Stimulated activated CD4-positive, alpha-beta T cell treated with anti-CD3 and anti-CD28 coated beads, TNF-alpha, amount 100 ng/mL, for 24 hours (primary cell): Measurements from ENCODE around the gene PDE4B.
"Not testable (repeated sequence)": the region's sequence is repeated elsewhere in the genome, so short reads cannot be mapped to it uniquely, and the experiment has no call there.

Experiments
- DNase-seq, 3 experiments: peaks; one replicate each; pipeline ENCODE4 v3.0.0-alpha.2; 2020; ENCODE audit warnings: low read depth in 3 of 3

The PDE4B gene

DNA sequence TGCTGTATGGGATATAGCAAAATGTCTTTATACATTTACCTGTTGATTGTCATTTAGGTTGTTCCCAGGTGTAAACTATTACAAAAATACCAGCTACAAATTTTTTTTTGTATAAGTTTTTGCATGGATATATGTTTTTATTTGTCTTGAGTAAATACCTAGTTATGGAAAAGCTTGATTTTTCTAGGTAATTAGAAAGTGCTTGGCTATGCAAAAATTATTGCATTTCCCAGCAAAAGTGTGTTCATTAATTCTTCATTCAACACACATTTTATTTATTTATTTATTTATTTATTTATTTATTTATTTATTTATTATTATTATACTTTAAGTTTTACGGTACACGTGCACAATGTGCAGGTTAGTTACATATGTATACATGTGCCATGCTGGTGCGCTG lies 22.1 kb downstream of the PDE4B start:
- no peak for DNase-seq

DNA sequence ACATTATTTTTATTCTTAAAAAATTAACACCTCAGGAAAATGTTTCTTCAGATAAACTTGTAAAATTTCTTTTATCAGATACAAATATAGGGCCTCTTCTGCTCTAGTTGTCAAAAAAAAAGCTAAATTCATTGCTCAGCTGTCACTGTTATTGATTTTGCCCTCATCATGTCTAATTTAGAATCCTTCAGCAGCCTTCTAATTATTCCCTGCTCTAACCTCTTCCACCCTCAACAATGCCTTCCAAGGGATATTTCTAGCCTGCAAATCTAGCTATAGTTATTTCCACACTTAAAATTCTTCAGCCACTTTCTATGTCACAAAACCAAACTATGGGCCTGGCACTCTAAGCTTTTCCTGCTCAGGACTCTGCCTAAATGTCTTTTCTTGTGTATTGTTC lies 25.2 kb downstream of the PDE4B start:
- no peak for DNase-seq

DNA sequence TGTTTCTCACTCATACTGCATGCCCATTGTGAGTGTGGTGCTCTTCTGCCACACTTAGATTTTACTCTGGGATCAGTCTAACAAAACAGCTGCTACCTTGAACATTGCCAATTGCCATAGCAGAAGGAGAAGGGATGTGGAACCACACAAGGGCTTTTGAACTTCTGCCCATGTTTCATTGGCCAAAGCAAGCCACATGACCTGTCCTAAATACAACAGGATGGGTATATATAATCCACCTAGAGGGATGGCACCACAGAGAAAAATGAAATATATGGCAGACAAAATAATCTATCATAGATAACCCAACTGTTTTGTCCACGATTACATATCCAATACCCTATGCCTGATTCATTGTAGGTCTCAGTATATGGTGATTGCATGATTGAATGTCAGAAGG lies 26.3 kb downstream of the PDE4B start:
- DNase-seq, result no peak

DNA sequence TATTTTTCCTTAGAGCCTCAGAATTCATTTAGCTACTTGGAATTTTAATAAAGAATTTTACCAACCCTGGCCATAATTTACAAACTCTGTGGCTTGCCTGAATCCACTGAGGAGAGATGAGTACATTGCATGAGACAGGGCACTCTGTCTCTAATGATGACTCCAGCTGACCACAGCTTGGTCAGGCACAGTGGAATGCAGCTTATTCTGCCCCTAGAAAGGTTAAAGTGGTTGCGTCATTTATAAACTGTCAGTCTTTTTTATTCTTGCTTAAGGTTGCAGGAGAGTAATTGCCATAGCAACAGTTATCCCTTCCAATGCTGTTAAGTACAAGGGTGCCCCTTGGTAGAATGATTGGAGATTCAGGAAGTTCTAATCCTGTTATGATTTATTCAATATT lies 28.3 kb downstream of the PDE4B start:
- no peak for DNase-seq

DNA sequence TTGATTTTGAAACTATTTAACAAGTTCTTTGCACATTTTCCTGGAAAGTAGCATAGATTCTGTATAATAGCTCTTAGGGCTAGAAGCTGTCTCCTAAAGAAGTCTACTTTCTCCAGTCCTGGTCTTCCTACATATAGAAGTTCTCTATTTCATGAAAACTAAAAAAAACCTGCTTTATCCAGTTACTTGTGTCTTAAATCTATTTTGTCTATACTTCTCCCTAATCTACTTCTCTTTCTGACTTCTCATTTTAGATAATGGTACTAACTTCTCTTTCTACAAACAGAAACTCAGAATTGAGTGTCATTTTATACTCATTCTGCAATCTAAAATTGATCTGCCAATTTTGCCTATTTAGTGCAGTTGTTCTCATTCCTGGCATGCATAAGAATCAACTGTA lies 28.7 kb downstream of the PDE4B start:
- DNase-seq, result no peak

DNA sequence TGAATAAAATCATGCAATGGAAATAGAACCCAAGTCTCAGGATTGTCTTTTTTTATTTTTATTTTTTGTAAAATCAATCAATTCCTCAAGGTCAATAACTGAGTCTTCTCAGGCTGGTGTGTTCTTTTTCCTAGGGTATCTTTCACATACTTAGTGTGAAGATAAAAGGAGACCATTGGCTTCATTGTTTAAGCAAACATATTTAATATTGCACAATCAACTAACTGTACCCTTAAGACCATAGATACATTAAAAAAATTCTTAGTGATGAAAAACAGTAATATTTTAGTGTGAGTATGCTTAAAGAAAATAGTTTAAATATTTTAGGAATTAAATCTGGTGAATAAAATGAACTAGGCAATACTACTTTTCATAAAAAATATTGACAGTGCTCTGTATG lies 31.4 kb downstream of the PDE4B start:
- DNase-seq, result no peak

DNA sequence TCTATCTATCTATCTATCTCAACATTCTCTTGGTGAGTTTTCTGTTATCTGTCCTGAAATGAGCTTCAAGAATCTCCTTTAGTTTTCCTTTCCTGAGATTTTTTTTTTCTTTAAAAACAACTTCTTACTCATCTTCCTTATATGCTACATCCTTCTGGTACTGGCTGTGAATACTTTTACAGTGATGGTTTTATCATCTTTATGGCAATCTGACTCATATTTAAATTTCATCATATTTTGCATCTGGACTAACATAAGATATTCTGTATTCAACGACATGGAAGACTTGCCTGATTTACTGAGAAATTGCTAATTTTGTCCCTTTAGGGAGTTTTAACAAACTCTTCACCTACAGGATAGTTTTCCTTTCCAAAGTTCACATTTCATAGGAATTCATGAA lies 33.0 kb downstream of the PDE4B start:
- DNase-seq, result no peak

DNA sequence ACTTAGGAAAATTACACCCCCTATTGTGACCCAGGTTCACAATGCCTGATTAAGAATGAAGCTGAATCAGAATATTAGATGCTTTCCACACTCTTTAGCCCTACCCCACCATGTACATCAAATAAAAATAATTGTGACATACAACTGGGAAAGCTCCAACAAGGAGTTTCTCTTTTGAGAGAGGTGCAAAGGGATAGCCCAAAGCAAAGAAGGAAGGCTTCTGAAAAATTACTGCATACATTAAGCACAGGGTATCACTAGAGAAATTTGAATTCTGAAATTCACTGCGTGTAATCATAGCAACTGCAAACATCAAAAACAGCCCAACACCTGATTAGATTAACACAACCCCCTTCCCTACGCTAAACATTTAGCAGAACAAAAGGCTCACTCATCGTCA lies 34.1 kb downstream of the PDE4B start:
- no peak for DNase-seq

DNA sequence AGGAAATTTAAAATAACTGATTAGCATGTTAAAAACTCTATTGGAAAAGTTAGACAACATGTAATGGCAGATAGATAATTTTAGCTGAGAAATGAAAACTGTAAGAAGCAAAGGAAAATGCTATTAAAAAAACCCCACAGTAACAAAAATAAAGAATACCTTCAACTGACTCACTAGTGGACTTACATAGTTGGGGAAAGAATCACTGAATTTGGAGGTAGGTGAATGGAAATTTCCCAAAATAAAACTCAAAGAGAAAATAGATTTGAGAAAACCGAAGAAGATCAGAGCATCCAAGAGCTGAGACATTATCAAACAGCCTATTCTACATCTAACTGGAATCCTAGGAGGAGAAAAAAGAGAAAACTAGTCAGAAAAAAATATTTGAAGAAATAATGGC lies 34.7 kb downstream of the PDE4B start:
- DNase-seq, result no peak

DNA sequence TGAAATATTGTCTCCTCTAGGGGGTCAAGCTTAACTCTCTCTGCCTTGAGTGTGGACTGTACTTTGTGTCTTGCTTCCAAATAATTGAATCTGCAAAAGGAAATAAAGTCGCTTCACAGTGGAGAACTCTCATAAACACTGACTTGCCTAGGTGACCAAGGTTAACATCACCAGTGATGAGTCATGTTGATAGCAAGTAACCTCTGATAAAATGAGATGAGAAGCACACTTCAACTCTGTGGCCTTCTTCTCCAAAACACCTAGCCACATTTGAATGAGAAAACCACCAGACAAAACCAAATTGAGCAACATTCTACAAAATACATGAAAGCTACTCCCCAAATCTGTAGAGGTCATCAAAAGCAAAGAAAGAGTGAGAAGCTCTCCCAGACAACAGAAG lies 37.6 kb downstream of the PDE4B start:
- no peak for DNase-seq

DNA sequence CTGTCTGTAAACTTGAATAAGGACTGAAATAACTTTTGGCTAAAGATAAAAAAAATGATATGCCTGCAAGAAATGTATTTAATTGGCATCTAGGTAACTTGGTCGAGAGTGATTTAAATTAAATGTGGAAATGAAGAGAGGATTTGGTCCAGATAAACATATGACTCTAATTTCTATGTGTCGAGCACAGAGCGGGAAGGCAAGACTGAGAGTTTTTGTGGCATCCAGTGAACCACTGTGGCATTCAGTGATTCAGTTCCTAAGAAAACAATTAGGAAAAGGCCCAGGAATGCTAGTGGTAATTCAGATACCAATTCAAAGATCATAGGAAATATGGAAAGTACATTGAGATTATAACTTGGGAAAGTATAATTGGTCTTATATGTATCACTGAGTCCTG lies 39.6 kb downstream of the PDE4B start:
- no peak for DNase-seq

DNA sequence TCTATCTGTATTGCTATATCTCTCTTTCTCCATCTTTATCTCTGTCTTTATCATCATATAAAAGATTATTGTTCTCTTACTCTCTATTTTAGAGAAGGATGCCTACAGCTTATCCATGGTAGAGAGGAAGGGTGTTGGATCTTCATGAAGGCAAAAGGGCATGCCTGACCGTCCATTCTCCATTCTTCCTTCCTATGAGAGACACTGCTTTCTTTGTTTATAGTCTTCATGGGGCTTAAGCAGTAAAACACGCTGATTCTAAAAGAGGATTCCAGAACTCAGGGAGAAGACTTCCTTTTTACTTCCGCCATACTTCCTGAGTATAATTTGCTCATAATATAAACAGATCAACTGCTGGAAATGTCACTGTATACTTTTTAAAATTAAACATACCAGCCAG lies 44.0 kb downstream of the PDE4B start:
- DNase-seq, result no peak

DNA sequence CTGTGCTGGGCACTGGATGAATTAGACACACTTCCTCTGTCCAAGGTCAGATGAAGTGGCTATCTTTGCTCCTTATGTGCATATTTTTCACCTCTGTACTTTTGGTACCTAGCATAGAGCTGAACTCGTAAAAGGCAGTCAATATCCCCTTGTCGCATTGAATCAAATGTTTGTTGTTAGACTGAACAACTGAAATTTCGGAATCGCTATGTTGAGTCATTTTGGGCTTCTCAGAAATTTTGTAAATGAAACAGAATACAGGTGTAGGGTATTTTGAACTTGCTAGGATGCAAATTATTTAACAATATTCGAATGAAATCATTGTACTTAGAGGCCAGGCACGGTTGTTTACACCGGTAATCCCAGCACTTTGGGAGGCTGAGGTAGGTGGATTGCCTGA lies 48.0 kb downstream of the PDE4B start:
- DNase-seq, result no peak

DNA sequence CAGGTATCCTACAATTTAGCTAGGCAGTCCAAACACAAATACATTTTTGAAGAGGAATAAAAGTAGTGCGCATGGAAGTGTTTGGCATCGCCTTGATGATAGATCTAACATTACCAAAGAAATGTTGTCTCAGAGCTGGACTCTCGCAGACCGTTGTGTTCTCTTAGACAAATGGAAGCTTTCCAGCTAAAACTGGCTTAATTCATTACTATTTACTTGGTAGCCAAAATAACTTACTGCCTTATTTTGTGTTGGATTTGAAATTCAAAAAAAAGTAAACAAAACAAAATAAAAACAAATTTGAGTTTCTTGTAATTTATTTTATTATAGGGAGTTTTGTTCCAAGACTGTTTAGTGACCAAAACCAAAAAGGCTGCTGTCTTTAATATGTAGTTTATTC lies 51.6 kb downstream of the PDE4B start:
- DNase-seq, result no peak

DNA sequence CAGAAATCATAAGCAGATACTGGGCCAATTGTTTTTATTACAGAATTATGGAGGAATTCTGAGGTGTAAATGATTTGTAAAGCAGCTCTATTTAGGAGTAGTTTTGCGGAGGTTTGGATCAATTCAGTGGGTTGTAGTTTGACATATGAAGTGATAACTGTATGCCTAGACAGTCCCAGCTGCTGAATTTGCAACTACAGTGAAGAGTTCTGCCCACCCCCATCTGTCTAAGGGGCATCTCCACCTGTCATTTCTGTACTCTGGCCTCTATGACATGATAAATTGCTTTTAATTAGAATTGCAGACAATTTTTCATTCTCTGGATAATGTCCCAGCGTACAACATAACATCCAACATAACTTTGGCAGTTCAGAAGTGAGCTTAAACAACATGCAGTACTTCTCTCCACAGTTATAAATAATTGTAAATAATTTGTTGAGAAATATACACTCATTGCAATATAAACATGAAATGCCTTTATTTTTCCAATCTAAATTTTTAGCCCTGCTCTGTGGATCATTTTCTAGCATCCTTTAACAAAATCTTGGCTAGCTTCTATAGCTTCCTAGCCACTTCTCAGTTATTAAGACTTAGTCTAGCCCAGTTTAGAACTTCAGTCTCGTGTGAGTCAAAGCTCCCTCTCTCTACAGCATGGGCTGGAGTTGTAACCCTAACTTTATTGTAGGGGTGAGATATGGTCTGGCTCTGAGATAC lies 52.3 kb downstream of the PDE4B start:
- no peak for DNase-seq

DNA sequence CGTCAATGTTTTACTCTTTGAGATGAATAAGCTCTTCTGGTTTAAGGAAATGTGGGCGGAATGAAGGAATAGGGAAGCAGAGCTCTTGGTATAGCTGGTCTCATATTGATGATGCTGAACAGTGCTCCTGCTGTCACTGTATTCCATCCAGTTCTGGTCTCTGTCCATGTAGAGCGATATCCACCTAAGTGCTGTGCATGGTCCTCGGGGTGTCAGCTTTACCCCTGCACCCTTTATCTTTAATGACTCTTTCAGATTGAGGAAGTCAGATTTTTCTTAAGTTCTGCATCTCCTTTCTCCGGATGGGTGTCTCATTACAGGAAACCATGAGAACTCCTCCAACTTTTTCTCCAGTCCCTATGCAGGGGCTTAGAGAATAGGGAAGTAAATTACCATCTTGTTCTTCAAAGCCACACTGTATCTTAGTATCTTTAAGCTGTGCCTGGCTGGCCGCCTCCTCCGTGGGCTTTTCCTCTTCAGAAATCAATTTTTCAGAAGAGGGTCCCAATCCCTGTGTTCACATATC lies 52.9 kb downstream of the PDE4B start:
- DNase-seq, result no peak

DNA sequence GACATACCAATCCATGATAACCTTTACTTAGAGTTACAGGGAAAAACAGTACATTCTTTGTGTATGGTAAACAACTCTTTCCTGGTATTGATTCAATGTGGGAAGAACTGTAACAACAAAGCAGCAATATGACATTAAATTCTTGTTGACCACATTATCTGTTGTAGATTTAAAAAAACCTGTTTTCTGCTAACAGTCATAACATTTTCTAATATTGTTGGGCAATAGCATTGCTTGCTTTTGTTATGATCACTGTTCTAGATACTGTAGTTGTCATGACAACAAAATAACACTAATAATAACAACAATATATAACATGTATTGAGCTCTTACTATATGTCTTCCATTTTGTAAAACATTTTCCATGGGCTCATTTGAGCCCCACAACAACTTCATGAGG lies 54.2 kb downstream of the PDE4B start:
- DNase-seq, result no peak

DNA sequence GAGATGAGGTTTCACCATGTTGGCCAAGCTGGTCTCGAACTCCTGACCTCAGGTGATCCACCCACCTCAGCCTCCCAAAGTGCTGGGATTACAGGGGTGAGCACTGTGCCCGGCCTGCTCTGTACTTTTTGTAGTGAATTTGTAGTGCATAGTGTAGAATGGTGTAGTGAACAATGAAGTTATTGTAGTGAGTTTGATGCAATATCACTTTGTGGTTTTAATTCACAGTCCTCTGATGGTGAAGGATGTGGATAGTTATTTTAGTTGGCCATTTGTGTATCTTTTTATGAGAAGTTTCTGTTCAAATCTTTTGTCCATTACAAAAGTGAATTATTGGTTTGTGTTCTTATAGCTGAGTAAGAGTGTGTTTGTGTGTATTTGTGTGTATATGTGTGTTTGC lies 57.6 kb downstream of the PDE4B start:
- no peak for DNase-seq

DNA sequence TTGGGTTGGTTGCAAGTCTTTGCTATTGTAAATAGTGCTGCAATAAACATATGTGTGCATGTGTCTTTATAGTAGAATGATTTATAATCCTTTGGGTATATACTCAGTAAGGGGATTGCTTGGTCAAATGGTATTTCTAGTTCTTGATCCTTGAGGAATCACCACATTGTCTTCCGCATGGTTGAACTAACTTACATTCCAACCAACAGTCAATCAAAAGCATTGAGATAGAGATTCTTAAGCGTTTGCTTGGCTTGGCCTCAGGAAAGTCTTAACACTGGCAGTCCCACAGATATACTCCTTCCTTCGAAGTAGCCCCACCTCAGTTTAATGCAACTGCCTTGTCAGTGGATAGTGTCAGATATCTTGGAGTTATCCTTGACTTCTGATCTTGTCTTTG lies 63.9 kb downstream of the PDE4B start:
- DNase-seq, result not testable (repeated sequence)

DNA sequence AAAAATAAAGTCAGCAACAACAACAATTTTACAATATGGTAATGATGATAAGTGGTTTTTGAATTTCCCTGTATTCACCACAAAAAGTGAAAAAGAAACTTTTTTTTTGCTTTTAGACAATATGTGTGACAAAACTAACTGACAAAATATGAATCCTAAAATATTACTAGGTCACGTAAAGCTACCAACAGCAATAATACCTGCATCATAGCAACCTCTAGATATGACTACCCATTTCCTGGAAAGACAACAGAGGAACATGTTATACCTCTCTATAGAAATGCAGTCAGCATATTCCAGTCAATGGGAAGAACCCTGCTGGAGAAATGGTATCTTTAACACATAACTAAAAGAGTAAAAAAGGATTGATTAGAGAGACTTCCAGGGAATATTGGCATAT lies 73.7 kb downstream of the PDE4B start:
- DNase-seq, result no peak

DNA sequence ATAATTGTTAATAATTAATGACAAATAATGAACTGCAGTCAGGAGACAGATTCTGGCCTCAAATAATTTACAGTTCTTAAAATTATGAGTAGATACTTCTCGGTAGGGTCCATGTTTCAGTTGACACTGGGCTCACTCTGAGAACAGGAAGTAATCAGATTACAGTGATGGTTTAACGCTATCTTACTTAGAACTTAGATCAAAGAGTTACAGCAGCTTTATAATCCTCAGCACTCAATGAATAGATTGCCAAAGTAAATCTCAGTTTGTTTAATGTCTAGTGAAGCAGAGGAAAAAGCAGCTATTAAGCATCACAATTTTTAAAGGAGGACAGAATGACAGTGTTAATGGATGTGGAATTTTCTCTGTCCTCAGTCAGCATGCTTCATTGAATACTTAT lies 79.6 kb downstream of the PDE4B start:
- no peak for DNase-seq

DNA sequence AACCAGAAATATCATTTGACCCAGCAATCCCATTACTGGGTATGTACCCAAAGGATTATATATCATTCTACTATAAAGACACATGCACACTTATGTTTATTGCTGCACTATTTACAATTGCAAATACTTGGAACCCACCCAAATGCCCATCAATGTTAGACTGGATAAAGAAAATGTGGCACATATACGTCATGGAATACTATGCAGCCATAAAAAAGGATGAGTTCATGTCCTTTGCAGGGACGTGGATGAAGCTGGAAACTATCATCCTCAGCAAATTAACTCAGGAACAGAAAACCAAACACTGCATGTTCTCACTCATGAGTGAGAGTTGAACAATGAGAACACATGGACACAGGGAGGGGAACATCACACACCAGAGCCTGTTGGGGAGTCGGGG lies 85.6 kb downstream of the PDE4B start:
- not testable (repeated sequence) for DNase-seq

DNA sequence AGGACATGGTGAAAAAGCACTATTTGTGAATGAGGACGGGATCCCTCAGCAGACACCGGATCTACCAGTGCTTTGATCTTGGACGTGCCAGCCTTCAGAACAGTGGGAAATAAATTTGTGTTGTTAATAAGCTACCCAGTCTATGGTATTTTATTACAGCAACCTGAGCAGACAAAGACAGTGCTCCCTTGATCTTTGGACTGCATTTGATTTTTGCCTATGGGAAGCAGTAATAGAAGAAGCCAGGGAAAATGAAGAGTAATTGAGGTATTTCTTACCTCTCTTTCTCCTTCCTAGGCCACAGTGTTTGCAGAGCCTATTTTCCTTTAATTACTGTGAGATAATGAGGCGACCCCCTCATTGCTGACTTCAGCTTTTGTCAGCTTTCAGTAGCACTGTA lies 87.9 kb downstream of the PDE4B start:
- no peak for DNase-seq

DNA sequence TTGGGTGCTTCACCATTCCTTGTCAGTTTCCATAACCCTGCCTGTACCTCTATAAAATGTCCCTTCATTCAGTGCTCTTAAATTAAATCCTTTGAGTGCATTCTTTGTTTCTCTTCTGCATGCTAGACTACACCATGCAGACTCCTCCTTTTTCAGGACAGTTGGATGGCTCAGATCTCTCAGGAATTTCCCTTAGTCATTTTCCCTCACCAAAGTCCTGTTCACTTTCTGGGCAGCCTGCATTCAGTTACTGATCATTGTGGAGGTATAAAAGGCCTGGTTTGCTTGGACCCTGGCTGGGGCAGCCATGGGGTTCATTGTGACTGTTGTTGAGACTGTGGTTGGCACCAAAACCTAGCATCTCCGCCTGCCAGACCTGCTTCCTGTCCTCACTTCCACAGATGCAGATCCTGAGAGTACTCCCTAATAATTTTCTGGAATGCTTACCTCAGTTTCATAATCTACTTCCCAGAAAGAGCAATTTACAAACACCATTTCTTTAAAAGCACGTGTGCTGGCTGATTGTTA lies 88.4 kb downstream of the PDE4B start:
- no peak for DNase-seq
